Prostate gland (tissue), 2 donors: ENCODE measurements around the gene RAB7A. TPM values are rescaled to one million over a fixed set of nuclear protein-coding genes. Genes with fewer than 3 reads are reported as not detected.
A peak's percentile ranks its signal among the peaks of the same experiment; 100 is the strongest.
"Not testable (repeated sequence)": the region's sequence is repeated elsewhere in the genome, so short reads cannot be mapped to it uniquely, and the experiment has no call there.

ENCODE experiments used
- DNase-seq: peaks from one replicate; pipeline ENCODE4 v3.0.0-alpha.2; 2019; ENCODE audit warnings: low spot score
- H3K27ac ChIP-seq, 2 donors: fragments of 200-600 bp; sonication (generic); 2 replicates each; pipeline ENCODE4 v1.5.1; 2017 to 2019
- H3K27me3 ChIP-seq: fragments of 200-600 bp; sonication (generic); replicated peaks from 2 replicates; pipeline ENCODE4 v1.5.1; 2019; ENCODE audit not compliant: insufficient read depth
- H3K36me3 ChIP-seq, 2 donors: fragments of 200-600 bp; sonication (generic); 1 replicate in 1 of 2; 2 replicates in 1 of 2; pipeline versions ENCODE4 v1.5.1 to v1.8.1; 2017 to 2019
- H3K4me1 ChIP-seq: fragments of 200-600 bp; sonication (generic); replicated peaks from 2 replicates; pipeline ENCODE4 v1.5.1; 2019
- H3K4me3 ChIP-seq, 2 donors: fragments of 200-600 bp; sonication (generic); 2 replicates each; pipeline ENCODE4 v1.5.1; 2017 to 2019
- H3K9me3 ChIP-seq: fragments of 200-600 bp; sonication (generic); 2 replicates; pipeline ENCODE4 v1.5.1; 2017
- POLR2A ChIP-seq: fragments of 450-650 bp; IDR thresholded peaks from one replicate; pipeline ENCODE4 v1.6.1; 2016; ENCODE audit warnings: antibody characterized with exemption, mild to moderate bottlenecking
- POLR2AphosphoS5 ChIP-seq: sonication (generic); formaldehyde crosslinking; IDR thresholded peaks from one replicate; pipeline ENCODE4 v1.6.1; 2017; ENCODE audit warnings: antibody characterized with exemption
- WGBS: methylation state at CpG from one replicate; pipeline ENCODE4 v1.1.5; 2018; 5-methylcytosine and 5-hydroxymethylcytosine counted together
- intact Hi-C: fragments of 100-400 bp; cut with DNase I; formaldehyde crosslinking; loops from one replicate; pipeline ENCODE4 v1.14.2; 2022
- total RNA-seq, 2 donors: library from RNA; depleted of rRNA; stranded (reverse); fragments of >200 nt; gene quantifications; one replicate each; pipeline ENCODE4 v1.1.0, GENCODE V29; 2016
- TF ChIP-seq, protein P1 (sequence below), 4 experiments: fragments of 200-600 bp in 2 of 4; fragments of 450-650 bp in 2 of 4; sonication (generic) in 2 of 4; IDR thresholded peaks; 1 replicate in 3 of 4; 2 replicates in 1 of 4; pipeline ENCODE4 v1.5.1; 2016 to 2019; ENCODE audit warnings: antibody characterized with exemption in 4 of 4, mild to moderate bottlenecking in 2 of 4, moderate library complexity in 2 of 4

The RAB7A gene
- total RNA-seq, 2 donors from 2014 or later = 88.2 to 125 TPM

DNA sequence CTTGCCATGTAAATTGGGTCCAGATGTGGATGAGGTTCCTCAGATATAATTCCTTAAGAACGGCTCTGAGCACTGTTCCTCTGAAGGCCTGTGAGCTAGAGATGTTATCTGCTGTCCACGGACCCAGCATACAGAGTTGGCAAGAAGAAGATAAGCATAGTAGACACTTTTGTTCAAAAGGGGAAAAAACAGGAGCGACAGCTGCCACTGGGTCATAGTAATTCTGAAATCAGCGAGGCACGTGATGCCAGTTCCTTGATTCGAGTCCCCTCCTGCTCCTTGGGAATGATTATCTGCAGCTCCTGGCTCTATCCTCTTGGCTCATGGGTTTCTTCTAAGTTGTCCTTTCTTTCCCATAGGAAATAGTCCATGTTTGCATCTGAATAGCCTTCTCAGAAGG lies 2.5 kb upstream of the RAB7A start:
- WGBS = 79% methylated on average over 6 of the region's 6 CpGs
- H3K27ac ChIP-seq = no peak overlapping the region
- H3K4me1 ChIP-seq = no peaks in the 10 kb centered on the region
- no peaks in the 10 kb centered on the region for H3K36me3 ChIP-seq
- DNase-seq = no peak
- no peak overlapping the region for H3K4me3 ChIP-seq
- intact Hi-C loops = no loop called here
- H3K27me3 ChIP-seq = no peaks in the 10 kb centered on the region
- H3K9me3 ChIP-seq = no peaks in the 10 kb centered on the region
- TF ChIP-seq, protein P1, sequence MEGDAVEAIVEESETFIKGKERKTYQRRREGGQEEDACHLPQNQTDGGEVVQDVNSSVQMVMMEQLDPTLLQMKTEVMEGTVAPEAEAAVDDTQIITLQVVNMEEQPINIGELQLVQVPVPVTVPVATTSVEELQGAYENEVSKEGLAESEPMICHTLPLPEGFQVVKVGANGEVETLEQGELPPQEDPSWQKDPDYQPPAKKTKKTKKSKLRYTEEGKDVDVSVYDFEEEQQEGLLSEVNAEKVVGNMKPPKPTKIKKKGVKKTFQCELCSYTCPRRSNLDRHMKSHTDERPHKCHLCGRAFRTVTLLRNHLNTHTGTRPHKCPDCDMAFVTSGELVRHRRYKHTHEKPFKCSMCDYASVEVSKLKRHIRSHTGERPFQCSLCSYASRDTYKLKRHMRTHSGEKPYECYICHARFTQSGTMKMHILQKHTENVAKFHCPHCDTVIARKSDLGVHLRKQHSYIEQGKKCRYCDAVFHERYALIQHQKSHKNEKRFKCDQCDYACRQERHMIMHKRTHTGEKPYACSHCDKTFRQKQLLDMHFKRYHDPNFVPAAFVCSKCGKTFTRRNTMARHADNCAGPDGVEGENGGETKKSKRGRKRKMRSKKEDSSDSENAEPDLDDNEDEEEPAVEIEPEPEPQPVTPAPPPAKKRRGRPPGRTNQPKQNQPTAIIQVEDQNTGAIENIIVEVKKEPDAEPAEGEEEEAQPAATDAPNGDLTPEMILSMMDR (IDR thresholded peaks at IDR 0.05) = no peak
- no peak for TF ChIP-seq POLR2AphosphoS5
- no peak for TF ChIP-seq POLR2A

DNA sequence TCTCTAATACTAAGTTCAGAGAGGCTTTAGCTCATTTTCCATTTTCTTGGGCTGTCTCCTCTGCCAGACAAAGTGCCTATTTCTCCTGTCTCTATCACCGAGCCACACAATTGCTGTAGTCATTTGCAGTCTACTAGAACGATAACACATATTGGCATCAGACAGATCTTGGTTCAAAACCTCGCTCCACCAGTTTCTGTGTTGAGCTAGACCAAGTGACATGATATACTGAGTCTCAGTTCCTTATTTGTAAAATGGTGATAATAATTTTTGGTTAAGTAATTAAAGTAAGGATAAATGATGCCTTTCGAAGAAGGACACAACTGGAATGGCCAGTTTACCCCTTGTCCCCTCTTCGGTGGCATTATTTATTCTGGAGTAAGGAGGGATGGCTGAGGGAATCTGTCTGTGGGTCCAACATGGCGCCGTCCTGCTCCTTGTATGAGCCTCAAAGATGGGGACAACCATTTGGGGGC lies 398 bp upstream of the RAB7A start:
- H3K27ac ChIP-seq = peak overlapping the region; percentile 97
- no peaks in the 10 kb centered on the region for H3K36me3 ChIP-seq
- whole genome bisulfite sequencing = 47% methylated on average over 7 of the region's 7 CpGs
- intact Hi-C loops = loop anchor here (2.0 to 5.0 kb wide), 3 partner anchors 43 to 75 kb away; partner anchors contain the start of gene RPN1
- no peaks in the 10 kb centered on the region for H3K9me3 ChIP-seq
- H3K4me1 ChIP-seq = peaks cover 2% of the 10 kb centered on the region
- DNase-seq = no peak
- no peaks in the 10 kb centered on the region for H3K27me3 ChIP-seq
- H3K4me3 ChIP-seq = peak overlapping the region; percentile 99 to 100
- TF ChIP-seq POLR2A (no peak), POLR2AphosphoS5 (no peak)
- TF ChIP-seq, protein P1 (IDR thresholded peaks at IDR 0.05) = peak in 1 of 4 experiments; percentile 27

DNA sequence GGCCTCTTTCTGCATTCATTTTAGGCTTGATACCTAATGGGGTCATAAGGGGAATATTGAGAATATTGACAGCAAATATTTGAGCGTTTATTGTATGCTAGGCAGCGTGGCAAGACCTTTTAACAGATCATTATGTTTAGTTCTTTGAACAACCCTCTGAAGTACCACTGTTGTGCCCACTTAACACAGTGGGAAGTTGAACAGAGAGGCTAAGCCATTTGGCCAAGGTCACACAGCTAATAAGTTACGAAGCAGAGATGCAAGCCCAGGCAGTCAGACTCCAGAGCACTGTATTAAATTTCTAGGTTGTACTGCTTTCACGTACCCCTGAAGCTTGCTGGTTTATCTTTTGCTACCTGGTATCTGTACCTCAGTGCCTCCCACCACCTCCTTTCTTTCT lies 1.1 kb downstream of the RAB7A start:
- no peaks in the 10 kb centered on the region for H3K9me3 ChIP-seq
- TF ChIP-seq, protein P1 (IDR thresholded peaks at IDR 0.05) = no peak
- TF ChIP-seq POLR2AphosphoS5 = no peak
- TF ChIP-seq POLR2A = no peak
- no peaks in the 10 kb centered on the region for H3K36me3 ChIP-seq
- 20% methylated on average over 4 of the region's 4 CpGs for WGBS
- H3K27me3 ChIP-seq = no peaks in the 10 kb centered on the region
- DNase-seq = no peak
- peak overlapping the region; percentile 97 for H3K27ac ChIP-seq
- peaks cover 2% of the 10 kb centered on the region for H3K4me1 ChIP-seq
- intact Hi-C loops = loop anchor here (5.0 kb wide), 2 partner anchors 45 to 65 kb away; no protein-coding TSS in a partner anchor
- peak overlapping the region; percentile 99 to 100 for H3K4me3 ChIP-seq

DNA sequence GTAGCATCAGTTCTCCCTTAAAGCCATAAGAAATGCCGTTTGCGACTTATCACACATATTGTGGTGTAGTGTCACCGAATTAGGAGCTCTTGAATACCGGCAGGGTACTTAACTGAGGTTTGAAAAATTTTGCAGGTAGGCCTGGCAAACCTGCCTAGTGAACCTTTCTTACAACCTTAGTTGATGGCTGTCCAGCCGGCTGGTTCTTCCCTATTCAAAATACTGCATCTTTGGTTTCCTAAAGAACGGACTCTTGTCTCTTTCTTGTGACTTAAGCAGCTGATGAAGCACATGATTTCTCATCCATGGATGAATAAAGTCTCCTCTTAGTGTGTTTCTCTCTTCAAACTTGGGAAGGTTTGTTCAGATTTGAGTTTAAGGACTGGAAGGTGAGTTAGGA lies 1.5 kb downstream of the RAB7A start:
- H3K36me3 ChIP-seq = no peaks in the 10 kb centered on the region
- TF ChIP-seq POLR2AphosphoS5 = no peak
- no peak for TF ChIP-seq POLR2A
- TF ChIP-seq, protein P1 (IDR thresholded peaks at IDR 0.05) = no peak
- WGBS = 26% methylated on average over 6 of the region's 6 CpGs
- peaks cover 2% of the 10 kb centered on the region for H3K4me1 ChIP-seq
- no peak for DNase-seq
- no peaks in the 10 kb centered on the region for H3K27me3 ChIP-seq
- peak overlapping the region; percentile 97 for H3K27ac ChIP-seq
- H3K4me3 ChIP-seq = peak overlapping the region; percentile 99 to 100
- H3K9me3 ChIP-seq = no peaks in the 10 kb centered on the region
- intact Hi-C loops = loop anchor here (5.0 kb wide), 2 partner anchors 45 to 65 kb away; no protein-coding TSS in a partner anchor

DNA sequence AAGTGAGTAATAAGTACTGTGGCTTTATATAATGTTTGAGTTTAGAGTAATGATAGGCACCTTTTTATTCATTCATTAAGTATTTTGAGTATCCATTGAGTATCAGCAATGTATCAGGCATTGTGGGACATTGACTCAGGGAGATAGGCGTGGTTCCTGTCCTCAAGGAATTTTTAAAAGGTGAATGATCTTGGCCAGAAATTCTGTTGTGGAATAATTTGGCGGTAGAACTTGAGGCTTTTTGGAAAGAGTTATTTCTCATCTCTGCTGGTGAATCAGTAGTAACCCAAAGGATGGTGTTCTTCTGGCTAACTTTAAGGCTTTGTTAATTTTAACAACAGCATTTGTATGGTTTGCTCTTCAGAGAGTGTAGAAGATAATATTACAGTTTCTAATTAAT lies 2.0 kb downstream of the RAB7A start:
- TF ChIP-seq POLR2AphosphoS5 = no peak
- TF ChIP-seq, protein P1 (IDR thresholded peaks at IDR 0.05) = no peak
- TF ChIP-seq POLR2A = no peak
- Histone ChIP-seq H3K4me1 (peaks cover 2% of the 10 kb centered on the region), H3K4me3 (no peak overlapping the region), H3K27ac (peak overlapping the region; percentile 97), H3K36me3 (no peaks in the 10 kb centered on the region), H3K27me3 (no peaks in the 10 kb centered on the region), H3K9me3 (no peaks in the 10 kb centered on the region)
- intact Hi-C loops = loop anchor here (5.0 kb wide), 2 partner anchors 46 to 64 kb away; no protein-coding TSS in a partner anchor
- WGBS = 37% methylated on average over 2 of the region's 2 CpGs
- DNase-seq = no peak

DNA sequence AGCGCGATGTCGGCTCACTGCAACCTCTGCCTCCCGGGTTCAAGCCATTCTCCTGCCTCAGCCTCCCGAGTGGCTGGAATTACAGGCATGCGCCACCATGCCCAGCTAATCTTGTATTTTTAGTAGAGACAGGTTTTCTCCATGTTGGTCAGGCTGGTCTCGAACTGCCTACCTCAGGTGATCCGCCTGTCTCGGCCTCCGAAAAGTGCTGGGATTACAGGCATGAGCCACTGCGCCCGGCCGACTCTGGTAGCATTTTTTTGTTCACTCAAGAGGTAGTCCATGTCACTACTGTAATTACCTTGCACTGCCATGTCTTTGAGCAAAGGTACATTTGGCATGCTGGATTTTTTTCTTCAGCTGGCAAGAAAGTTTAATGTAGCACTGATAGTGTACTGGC lies 2.5 kb downstream of the RAB7A start:
- not testable (repeated sequence) for H3K4me3 ChIP-seq, H3K36me3 ChIP-seq, DNase-seq, H3K27ac ChIP-seq, H3K27me3 ChIP-seq, H3K4me1 ChIP-seq, H3K9me3 ChIP-seq
- intact Hi-C loops = loop anchor here (5.0 kb wide), 2 partner anchors 46 to 64 kb away; no protein-coding TSS in a partner anchor
- 87% methylated on average over 13 of the region's 13 CpGs for WGBS
